Stimulated activated CD4-positive, alpha-beta T cell treated with anti-CD3 and anti-CD28 coated beads, Interleukin-1b, Interleukin-23, amount 100 ng/mL, for 4 hours (primary cell): ENCODE data around the gene TP53RK.

ENCODE experiments used
- DNase-seq, 2 donors: peaks; one replicate each; pipeline ENCODE4 v3.0.0-alpha.2; 2020; ENCODE audit warnings: low read depth in 2 of 2

TP53RK gene

GRCh38 chr20:46660487-46660886 lies 28.8 kb downstream of the TP53RK start:
- no peak for DNase-seq

- DNase-seq: no peak
These were observed 31.6 kb downstream of the TP53RK start for GRCh38 chr20:46657618-46658017.

- no peak for DNase-seq
These were observed 32.1 kb downstream of the TP53RK start for GRCh38 chr20:46657137-46657536.

GRCh38 chr20:46652699-46653098 lies 36.5 kb downstream of the TP53RK start:
- no peak for DNase-seq

- DNase-seq: no peak
These were observed 37.9 kb downstream of the TP53RK start, which contains the start of gene SLC13A3 for GRCh38 chr20:46651091-46651962. SLC13A3 (minus strand) TSS chr20:46651459; CDS start chr20:46651421, 38 bp downstream.

GRCh38 chr20:46650575-46651090 lies 38.6 kb downstream of the TP53RK start:
- DNase-seq: no peak

GRCh38 chr20:46649965-46650542 lies 39.2 kb downstream of the TP53RK start:
- no peak for DNase-seq

GRCh38 chr20:46649650-46649949 lies 39.6 kb downstream of the TP53RK start:
- no peak for DNase-seq

GRCh38 chr20:46648903-46649649 lies 40.2 kb downstream of the TP53RK start:
- DNase-seq: no peak

GRCh38 chr20:46647469-46647868 lies 41.8 kb downstream of the TP53RK start:
- DNase-seq: no peak

GRCh38 chr20:46646659-46647380 lies 42.4 kb downstream of the TP53RK start:
- no peak for DNase-seq

- DNase-seq: no peak
These were observed 43.1 kb downstream of the TP53RK start for GRCh38 chr20:46646122-46646521.

GRCh38 chr20:46644733-46645132 lies 44.5 kb downstream of the TP53RK start:
- no peak for DNase-seq

- no peak for DNase-seq
These were observed 45.1 kb downstream of the TP53RK start for GRCh38 chr20:46644160-46644559.

GRCh38 chr20:46642969-46643343 lies 46.3 kb downstream of the TP53RK start:
- DNase-seq: no peak

- DNase-seq: no peak
These were observed 46.8 kb downstream of the TP53RK start for GRCh38 chr20:46642265-46642968.

- DNase-seq: no peak
These were observed 47.8 kb downstream of the TP53RK start for GRCh38 chr20:46641424-46641823.

GRCh38 chr20:46640536-46641311 lies 48.5 kb downstream of the TP53RK start:
- no peak for DNase-seq

GRCh38 chr20:46640044-46640443 lies 49.2 kb downstream of the TP53RK start:
- DNase-seq: no peak

- DNase-seq: no peak
These were observed 49.7 kb downstream of the TP53RK start for GRCh38 chr20:46639587-46639986.
